Endothelial cell (in vitro differentiated cells): ENCODE data around the gene MYH9. TPM values are rescaled to one million over a fixed set of nuclear protein-coding genes. Genes with fewer than 3 reads are reported as not detected.

Experiments used
- DNase-seq: peaks from one replicate; pipeline ENCODE4 v3.0.0; 2021; ENCODE audit warnings: low spot score
- H3K27ac Mint-ChIP-seq: one replicate; pipeline ENCODE4 v1.8.0; 2021; ENCODE audit warnings: mixed read lengths, inconsistent platforms; ENCODE audit not compliant: unreplicated experiment
- H3K27me3 Mint-ChIP-seq: one replicate; pipeline ENCODE4 v1.8.0; 2021; ENCODE audit warnings: mild to moderate bottlenecking, moderate library complexity, mixed read lengths, inconsistent platforms; ENCODE audit not compliant: unreplicated experiment
- H3K36me3 Mint-ChIP-seq: one replicate; pipeline ENCODE4 v1.8.0; 2021; ENCODE audit warnings: mild to moderate bottlenecking, low read depth, mixed read lengths, inconsistent platforms; ENCODE audit not compliant: unreplicated experiment
- H3K4me1 Mint-ChIP-seq: one replicate; pipeline ENCODE4 v1.8.0; 2021; ENCODE audit warnings: mild to moderate bottlenecking, mixed read lengths, inconsistent platforms; ENCODE audit not compliant: unreplicated experiment
- H3K4me3 Mint-ChIP-seq: one replicate; pipeline ENCODE4 v1.8.0; 2021; ENCODE audit warnings: mild to moderate bottlenecking, mixed read lengths, inconsistent platforms; ENCODE audit not compliant: unreplicated experiment
- H3K9me3 Mint-ChIP-seq: one replicate; pipeline ENCODE4 v1.8.0; 2021; ENCODE audit warnings: mixed read lengths, inconsistent platforms; ENCODE audit not compliant: unreplicated experiment
- CTCF ChIP-seq: fragments of 200-600 bp; sonication (generic); IDR thresholded peaks from one replicate; pipeline ENCODE4 v1.5.0; 2021; ENCODE audit warnings: antibody characterized with exemption; ENCODE audit not compliant: unreplicated experiment
- microRNA-seq: library from miRNA; unstranded; fragments of <30 nt; microRNA quantifications from one replicate; pipeline ENCODE4, GENCODE V29; 2020; ENCODE audit not compliant: unreplicated experiment
- total RNA-seq: library from RNA; stranded (reverse); fragmentation: NEBNext Ultra II Directional; extraction: Animal tissue kit (Norgen Biotek cat#: 25700); gene quantifications from one replicate; pipeline ENCODE4 v1.2.1, GENCODE V29; 2021; ENCODE audit not compliant: unreplicated experiment

Gene MYH9
- total RNA-seq, 1 donor from 2014 or later: 931 TPM

- no peak for TF ChIP-seq CTCF
- H3K27me3 Mint-ChIP-seq: peaks cover 10% of the 10 kb centered on the region
- no peak overlapping the region for H3K4me3 Mint-ChIP-seq
- no peak for DNase-seq
- H3K9me3 Mint-ChIP-seq: no peaks in the 10 kb centered on the region
- peaks cover 44% of the 10 kb centered on the region for H3K4me1 Mint-ChIP-seq
- no peak overlapping the region for H3K27ac Mint-ChIP-seq
- peaks cover 51% of the 10 kb centered on the region for H3K36me3 Mint-ChIP-seq
These were observed 153.6 kb downstream of the MYH9 start for GRCh38 chr22:36234213-36234612.

GRCh38 chr22:36233796-36234195 lies 154.0 kb downstream of the MYH9 start:
- H3K9me3 Mint-ChIP-seq: no peaks in the 10 kb centered on the region
- TF ChIP-seq CTCF: no peak
- peaks cover 40% of the 10 kb centered on the region for H3K4me1 Mint-ChIP-seq
- DNase-seq: no peak
- H3K27ac Mint-ChIP-seq: no peak overlapping the region
- no peak overlapping the region for H3K4me3 Mint-ChIP-seq
- H3K36me3 Mint-ChIP-seq: peaks cover 54% of the 10 kb centered on the region
- H3K27me3 Mint-ChIP-seq: peaks cover 8% of the 10 kb centered on the region

GRCh38 chr22:36232715-36233401 lies 154.9 kb downstream of the MYH9 start:
- Mint-ChIP-seq H3K4me1 (peaks cover 33% of the 10 kb centered on the region), H3K36me3 (peaks cover 61% of the 10 kb centered on the region)

More at GRCh38 chr22:36232715-36233401, 154.9 kb downstream of the MYH9 start:
- Mint-ChIP-seq H3K27me3 (peaks cover 8% of the 10 kb centered on the region), H3K4me3 (no peak overlapping the region), H3K27ac (no peak overlapping the region), H3K9me3 (no peaks in the 10 kb centered on the region)
- no peak for DNase-seq
- TF ChIP-seq CTCF: no peak

Small RNAs within 50 kb of the gene (microRNA-seq; reads per million reads assigned to microRNA genes)
- 4.4 reads per million, percentile 46 among the genes with 10 or more reads in this experiment for gene MIR6819

Other genes starting within 250 kb of the MYH9 start
- gene APOL3, start 227.2 kb downstream of the MYH9 start, total RNA-seq: 1.2 TPM
- 4.4 TPM for gene APOL4, start 186.2 kb downstream of the MYH9 start, total RNA-seq
- gene APOL2, start 148.4 kb downstream of the MYH9 start, total RNA-seq: 55.3 TPM
- gene APOL1, start 134.8 kb downstream of the MYH9 start, total RNA-seq: 2.5 TPM
- gene TXN2, start 93.7 kb upstream of the MYH9 start, total RNA-seq: 67.3 TPM
- gene FOXRED2, start 119.1 kb upstream of the MYH9 start, total RNA-seq: 17.6 TPM
- 189 TPM for gene EIF3D, start 141.2 kb upstream of the MYH9 start, total RNA-seq